Lung (tissue), 12 donors: ENCODE data around the gene SNRK. TPM values are rescaled to one million over a fixed set of nuclear protein-coding genes. Genes with fewer than 3 reads are reported as not detected.

Source experiments
- ATAC-seq: fragments of 200-7000 bp; cut with Tn5 transposase; one replicate; pipeline ENCODE4 v1.9.1; 2020; ENCODE audit warnings: moderate number of reproducible peaks; ENCODE audit not compliant: insufficient read depth, low FRiP score
- DNase-seq, 3 donors: peaks; one replicate each; pipeline ENCODE4 v3.0.0-alpha.2; 2013 to 2017
- H3K27ac ChIP-seq, 2 donors: one replicate each; pipeline ENCODE4 v1.5.1; 2013; ENCODE audit warnings: mild to moderate bottlenecking in 2 of 2, moderate library complexity in 2 of 2, control low read depth in 1 of 2, inconsistent platforms in 1 of 2, low read depth in 1 of 2, low read length in 1 of 2
- H3K27me3 ChIP-seq, 3 donors: one replicate each; pipeline ENCODE4 v1.5.1; 2013; ENCODE audit warnings: low read length in 2 of 3; ENCODE audit not compliant: control insufficient read depth in 3 of 3, insufficient read depth in 3 of 3
- H3K36me3 ChIP-seq, 4 donors: one replicate each; pipeline ENCODE4 v1.5.1; 2013; ENCODE audit warnings: low read length in 4 of 4, mild to moderate bottlenecking in 1 of 4, moderate library complexity in 1 of 4; ENCODE audit not compliant: control insufficient read depth in 4 of 4, insufficient read depth in 4 of 4
- H3K4me1 ChIP-seq, 5 donors: one replicate each; pipeline ENCODE4 v1.5.1; 2013; ENCODE audit warnings: low read length in 5 of 5, mild to moderate bottlenecking in 2 of 5, moderate library complexity in 1 of 5; ENCODE audit not compliant: control insufficient read depth in 5 of 5, insufficient read depth in 5 of 5
- H3K4me3 ChIP-seq: one replicate; pipeline ENCODE4 v1.5.1; 2013; ENCODE audit warnings: mild to moderate bottlenecking, control low read depth, moderate library complexity
- H3K9ac ChIP-seq, 2 donors: one replicate each; pipeline ENCODE4 v1.5.1; 2013; ENCODE audit warnings: low read length in 2 of 2, control low read depth in 1 of 2; ENCODE audit not compliant: insufficient read depth in 1 of 2
- H3K9me3 ChIP-seq, 4 donors: one replicate each; pipeline ENCODE4 v1.5.1; 2013; ENCODE audit warnings: low read length in 3 of 4, mild to moderate bottlenecking in 1 of 4, moderate library complexity in 1 of 4; ENCODE audit not compliant: control insufficient read depth in 4 of 4, insufficient read depth in 3 of 4
- WGBS, 2 donors: extraction: QIAGEN DNeasy Blood & Tissue Kit; methylation state at CpG; one replicate each; pipeline ENCODE4 v1.1.7; 2013; 5-methylcytosine and 5-hydroxymethylcytosine counted together
- polyA plus RNA-seq, 2 donors: library from polyadenylated mRNA; stranded (reverse); fragments of 200-250 nt; gene quantifications; one replicate each; pipeline ENCODE4 v1.2.1, GENCODE V29; 2013
- total RNA-seq, 2 donors: library from RNA; depleted of rRNA in 1 of 2; stranded (reverse); fragments of >200 nt in 1 of 2; gene quantifications; one replicate each; pipeline ENCODE4 v1.2.1, GENCODE V29; 2014 to 2021
- TF ChIP-seq, protein P1 (sequence below): IDR thresholded peaks from 2 replicates; pipeline ENCODE4 v1.5.1; 2012; ENCODE audit warnings: mild to moderate bottlenecking; ENCODE audit errors: control extremely low read depth, extremely low read depth
- donor health status: control.
- donor health status: control.
- donor health status: Bipolar disorder and iron deficiency.
- donor health status: healthy.
- donor health status: DM: yes; HTN: yes; CAD: no.

Gene SNRK
- total and polyA plus RNA-seq, 4 donors = 19.2 to 139 (median 45.6) TPM

DNA sequence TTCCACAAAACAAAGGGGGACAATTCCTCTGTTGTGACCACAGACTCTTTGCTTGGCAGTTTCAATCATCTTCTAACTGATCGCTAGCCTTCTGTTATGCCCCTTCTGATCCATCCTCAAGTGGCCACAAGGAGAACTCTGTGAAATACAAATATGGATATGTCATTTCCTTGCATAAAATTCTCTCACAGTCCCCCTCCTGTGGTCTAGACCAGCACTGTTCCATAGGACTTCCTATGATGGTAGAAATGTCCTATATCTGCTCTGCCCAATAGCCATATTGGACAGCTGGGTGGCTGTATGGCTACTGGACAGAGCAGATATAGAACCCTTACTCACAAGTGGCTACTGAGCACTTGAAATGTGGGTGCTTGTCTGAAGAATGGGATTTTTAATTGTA lies 25.9 kb upstream of the SNRK start:
- ATAC-seq = no peak
- 96 to 100% methylated on average over 1 of the region's 1 CpG for WGBS, 2 donors
- Histone ChIP-seq H3K36me3 (no peaks in the 10 kb centered on the region), H3K9me3 (no peaks in the 10 kb centered on the region), H3K4me3 (no peak overlapping the region), H3K27ac (no peak overlapping the region), H3K27me3 (no peaks in the 10 kb centered on the region), H3K4me1 (peaks cover 0 to 10% (median 0%) of the 10 kb centered on the region in 5 donors), H3K9ac (no peak overlapping the region)
- TF ChIP-seq, protein P1, sequence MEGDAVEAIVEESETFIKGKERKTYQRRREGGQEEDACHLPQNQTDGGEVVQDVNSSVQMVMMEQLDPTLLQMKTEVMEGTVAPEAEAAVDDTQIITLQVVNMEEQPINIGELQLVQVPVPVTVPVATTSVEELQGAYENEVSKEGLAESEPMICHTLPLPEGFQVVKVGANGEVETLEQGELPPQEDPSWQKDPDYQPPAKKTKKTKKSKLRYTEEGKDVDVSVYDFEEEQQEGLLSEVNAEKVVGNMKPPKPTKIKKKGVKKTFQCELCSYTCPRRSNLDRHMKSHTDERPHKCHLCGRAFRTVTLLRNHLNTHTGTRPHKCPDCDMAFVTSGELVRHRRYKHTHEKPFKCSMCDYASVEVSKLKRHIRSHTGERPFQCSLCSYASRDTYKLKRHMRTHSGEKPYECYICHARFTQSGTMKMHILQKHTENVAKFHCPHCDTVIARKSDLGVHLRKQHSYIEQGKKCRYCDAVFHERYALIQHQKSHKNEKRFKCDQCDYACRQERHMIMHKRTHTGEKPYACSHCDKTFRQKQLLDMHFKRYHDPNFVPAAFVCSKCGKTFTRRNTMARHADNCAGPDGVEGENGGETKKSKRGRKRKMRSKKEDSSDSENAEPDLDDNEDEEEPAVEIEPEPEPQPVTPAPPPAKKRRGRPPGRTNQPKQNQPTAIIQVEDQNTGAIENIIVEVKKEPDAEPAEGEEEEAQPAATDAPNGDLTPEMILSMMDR = no peak
- DNase-seq = no peak

DNA sequence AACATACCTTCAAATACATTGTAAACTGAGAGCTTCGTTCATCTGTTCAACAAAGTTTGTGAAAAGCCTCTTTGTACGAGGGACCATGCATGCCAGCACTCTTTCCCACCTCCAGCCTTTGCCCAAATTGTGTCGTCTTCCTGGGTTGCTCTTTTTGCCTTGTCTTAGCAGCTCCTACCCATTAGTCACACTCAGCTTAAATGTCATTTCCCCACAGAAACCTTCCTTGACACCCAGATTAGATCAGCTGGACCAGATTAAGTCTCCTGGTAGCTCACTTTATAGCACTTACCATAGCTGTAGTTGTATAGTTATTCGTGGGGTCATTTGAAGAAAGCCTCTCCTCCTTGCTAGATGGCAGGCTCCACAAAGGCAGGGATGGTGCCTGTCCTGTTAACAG lies 24.1 kb upstream of the SNRK start:
- no peaks in the 10 kb centered on the region for H3K9me3 ChIP-seq
- no peaks in the 10 kb centered on the region for H3K36me3 ChIP-seq
- H3K4me1 ChIP-seq = peaks cover 0 to 6% (median 0%) of the 10 kb centered on the region in 5 donors
- TF ChIP-seq, protein P1 = no peak
- ATAC-seq (no peak), DNase-seq (no peak)
- no peak overlapping the region for H3K9ac ChIP-seq
- H3K27ac ChIP-seq = no peak overlapping the region
- no peak overlapping the region for H3K4me3 ChIP-seq
- WGBS, 2 donors = 87 to 91% methylated on average over 4 of the region's 4 CpGs
- no peaks in the 10 kb centered on the region for H3K27me3 ChIP-seq

DNA sequence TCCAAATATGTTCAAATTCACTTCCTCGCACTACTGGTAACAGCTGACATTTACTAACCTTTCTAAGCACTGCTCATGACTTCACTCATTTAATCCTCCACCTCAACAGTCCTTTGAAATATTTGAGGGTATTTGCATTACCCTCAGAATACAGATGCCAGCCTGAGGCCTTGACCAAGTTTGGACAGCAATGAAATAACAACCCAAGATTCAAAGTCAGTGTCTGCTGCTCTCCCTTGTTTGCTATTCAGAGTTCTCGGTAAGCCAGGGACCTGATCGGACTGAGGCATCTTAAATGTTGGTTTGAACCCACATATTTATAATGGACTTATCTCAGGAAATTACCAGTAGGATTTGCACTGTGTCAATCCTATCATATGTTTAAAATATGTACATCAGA lies 19.9 kb upstream of the SNRK start:
- no peaks in the 10 kb centered on the region for H3K4me1 ChIP-seq
- no peaks in the 10 kb centered on the region for H3K27me3 ChIP-seq
- no peak overlapping the region for H3K9ac ChIP-seq
- no peak for ATAC-seq
- WGBS, 2 donors = 64 to 65% methylated on average over 3 of the region's 3 CpGs
- TF ChIP-seq, protein P1 = no peak
- no peak overlapping the region for H3K27ac ChIP-seq
- H3K36me3 ChIP-seq = no peaks in the 10 kb centered on the region
- no peaks in the 10 kb centered on the region for H3K9me3 ChIP-seq
- DNase-seq = no peak
- no peak overlapping the region for H3K4me3 ChIP-seq

DNA sequence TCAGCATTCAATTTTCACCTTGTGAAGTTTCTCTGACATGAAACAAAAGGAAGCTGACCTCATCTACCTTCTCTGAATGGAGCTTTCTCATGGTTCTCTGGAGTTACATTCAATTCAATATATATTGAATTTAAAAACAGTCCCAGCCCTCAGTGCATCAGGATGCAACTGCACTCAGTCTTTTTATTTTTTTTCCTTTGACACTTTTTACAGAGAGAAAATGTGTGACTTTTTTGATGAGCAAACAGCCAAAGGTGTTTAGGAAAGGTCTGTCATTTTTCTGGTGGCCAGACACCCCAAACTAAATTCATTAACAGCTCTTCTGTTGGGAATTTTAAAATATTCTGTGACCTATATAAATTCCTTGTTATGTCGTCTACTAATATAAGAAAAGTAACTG lies 19.3 kb upstream of the SNRK start:
- H3K4me1 ChIP-seq = no peaks in the 10 kb centered on the region
- ATAC-seq (no peak), DNase-seq (no peak)
- no peak overlapping the region for H3K4me3 ChIP-seq
- no peak overlapping the region for H3K9ac ChIP-seq
- H3K27me3 ChIP-seq = no peaks in the 10 kb centered on the region
- no peak overlapping the region for H3K27ac ChIP-seq
- no peaks in the 10 kb centered on the region for H3K9me3 ChIP-seq
- H3K36me3 ChIP-seq = no peaks in the 10 kb centered on the region
- 80 to 88% methylated on average over 1 of the region's 1 CpG for WGBS, 2 donors
- TF ChIP-seq, protein P1 = no peak
